ENCODE data around the gene DMTF1. TPM values are rescaled to one million over a fixed set of nuclear protein-coding genes. Genes with fewer than 3 reads are reported as not detected.
"Not testable (repeated sequence)": the region's sequence is repeated elsewhere in the genome, so short reads cannot be mapped to it uniquely, and the experiment has no call there.

The DMTF1 gene
- total and polyA plus RNA-seq, 7 donors = 8.3 to 25.3 (median 16.8) TPM

- peaks cover 5% of the 10 kb centered on the region for H3K4me1 ChIP-seq
- H3K27me3 ChIP-seq (ENCODE audit: insufficient read depth in 3 of 3, low read length in 2 of 3) = peaks cover 0 to 6% (median 0%) of the 10 kb centered on the region in 3 donors
- no peak for TF ChIP-seq CTCF (IDR thresholded peaks at IDR 0.05)
- H3K36me3 ChIP-seq (ENCODE audit: insufficient read depth in 1 of 2, low read depth in 1 of 2) = no peaks in the 10 kb centered on the region
- H3K27ac ChIP-seq = no peak overlapping the region
- no peaks in the 10 kb centered on the region for H3K9me3 ChIP-seq
- ATAC-seq = no peak
- H3K4me3 ChIP-seq = no peak overlapping the region
- 69 to 77% (median 74%) methylated on average over 1 of the region's 1 CpG for WGBS, 3 donors
- intact Hi-C loops (cut with DNase I) = no loop called here
- DNase-seq = no peak
These were observed 73.4 kb downstream of the DMTF1 start for GRCh38 chr7:87225696-87226095.

- Histone ChIP-seq H3K36me3 (ENCODE audit: insufficient read depth in 1 of 2, low read depth in 1 of 2) (no peaks in the 10 kb centered on the region), H3K4me1 (peaks cover 3% of the 10 kb centered on the region), H3K27ac (no peak overlapping the region), H3K9me3 (no peaks in the 10 kb centered on the region), H3K4me3 (no peak overlapping the region), H3K27me3 (ENCODE audit: insufficient read depth in 3 of 3, low read length in 2 of 3) (peaks cover 0 to 6% (median 0%) of the 10 kb centered on the region in 3 donors)
- WGBS, 3 donors = 82 to 89% (median 89%) methylated on average over 3 of the region's 3 CpGs
- ATAC-seq (no peak), DNase-seq (no peak)
- TF ChIP-seq CTCF (IDR thresholded peaks at IDR 0.05) = no peak
- intact Hi-C loops (cut with DNase I) = no loop called here
These were observed 74.2 kb downstream of the DMTF1 start for GRCh38 chr7:87226495-87226894.

GRCh38 chr7:87231258-87231657, 79.0 kb downstream of the DMTF1 start:
- Histone ChIP-seq H3K4me3 (no peak overlapping the region), H3K4me1 (peaks cover 3% of the 10 kb centered on the region), H3K27ac (no peak overlapping the region), H3K9me3 (no peaks in the 10 kb centered on the region), H3K27me3 (ENCODE audit: insufficient read depth in 3 of 3, low read length in 2 of 3) (no peaks in the 10 kb centered on the region), H3K36me3 (ENCODE audit: insufficient read depth in 1 of 2, low read depth in 1 of 2) (no peaks in the 10 kb centered on the region)
- intact Hi-C loops (cut with DNase I) = no loop called here
- DNase-seq (peak in 1 of 2 donors; percentile 50), ATAC-seq (peak; percentile 41 to 76 (median 60))
- 24 to 27% (median 26%) methylated on average over 7 of the region's 7 CpGs for WGBS, 3 donors
- no peak for TF ChIP-seq CTCF (IDR thresholded peaks at IDR 0.05)

- Histone ChIP-seq H3K27me3 (ENCODE audit: insufficient read depth in 3 of 3, low read length in 2 of 3) (no peaks in the 10 kb centered on the region), H3K9me3 (no peaks in the 10 kb centered on the region), H3K4me3 (no peak overlapping the region), H3K36me3 (ENCODE audit: insufficient read depth in 1 of 2, low read depth in 1 of 2) (no peaks in the 10 kb centered on the region), H3K4me1 (peaks cover 3% of the 10 kb centered on the region), H3K27ac (no peak overlapping the region)
- DNase-seq (no peak), ATAC-seq (no peak)
- no peak for TF ChIP-seq CTCF (IDR thresholded peaks at IDR 0.05)
- intact Hi-C loops (cut with DNase I) = no loop called here
These were observed 79.5 kb downstream of the DMTF1 start for GRCh38 chr7:87231711-87232110.

- TF ChIP-seq CTCF (IDR thresholded peaks at IDR 0.05) = no peak
- Histone ChIP-seq H3K4me3 (no peak overlapping the region), H3K36me3 (ENCODE audit: insufficient read depth in 1 of 2, low read depth in 1 of 2) (no peaks in the 10 kb centered on the region), H3K27ac (no peak overlapping the region), H3K4me1 (peaks cover 3% of the 10 kb centered on the region), H3K27me3 (ENCODE audit: insufficient read depth in 3 of 3, low read length in 2 of 3) (no peaks in the 10 kb centered on the region), H3K9me3 (no peaks in the 10 kb centered on the region)
- intact Hi-C loops (cut with DNase I) = loop anchor here (5.0 kb wide), 2 partner anchors 298 to 308 kb away; no protein-coding TSS in a partner anchor
- ATAC-seq = no peak
- DNase-seq = no peak
These were observed 82.7 kb downstream of the DMTF1 start for GRCh38 chr7:87234949-87235348.

GRCh38 chr7:87238464-87239051, 86.3 kb downstream of the DMTF1 start:
- H3K36me3 ChIP-seq (ENCODE audit: insufficient read depth in 1 of 2, low read depth in 1 of 2); H3K27me3 ChIP-seq (ENCODE audit: insufficient read depth in 3 of 3, low read length in 2 of 3); H3K9me3 ChIP-seq; ATAC-seq; H3K27ac ChIP-seq; DNase-seq; H3K4me3 ChIP-seq; H3K4me1 ChIP-seq: not testable (repeated sequence)
- intact Hi-C loops (cut with DNase I) = loop anchor here (5.0 kb wide), 2 partner anchors 301 to 311 kb away; no protein-coding TSS in a partner anchor
- WGBS, 3 donors = 61 to 70% (median 64%) methylated on average over 10 to 11 of the region's 11 CpGs

- H3K4me3 ChIP-seq; H3K36me3 ChIP-seq (ENCODE audit: insufficient read depth in 1 of 2, low read depth in 1 of 2); H3K27ac ChIP-seq; DNase-seq; ATAC-seq; H3K9me3 ChIP-seq; H3K27me3 ChIP-seq (ENCODE audit: insufficient read depth in 3 of 3, low read length in 2 of 3); intact Hi-C loops (cut with DNase I); H3K4me1 ChIP-seq: not testable (repeated sequence)
- 87 to 94% (median 92%) methylated on average over 5 of the region's 5 CpGs for WGBS, 3 donors
These were observed 93.4 kb downstream of the DMTF1 start for GRCh38 chr7:87245671-87246070.

Data from psoas muscle (tissue), 8 donors.